NCI-H2196 (cell line): Measurements from ENCODE around the gene BRD3OS.

Experiments used
- DNase-seq: peaks from one replicate; lab custom pipeline; 2025; ENCODE audit not compliant: unreplicated experiment; lab: John Stamatoyannopoulos, UW

Gene BRD3OS

GRCh38 chr9:134024828-134025605, at the start of gene BRD3OS:
Gene BRD3OS, plus strand, starts transcription at chr9:134025481. Its CDS starts 1,267 bp downstream, at chr9:134026748.
- DNase-seq, result peak; percentile 98

- no peak for DNase-seq
Observed at GRCh38 chr9:133975511-133975910, 49.8 kb upstream of the BRD3OS start.

- no peak for DNase-seq
Observed at GRCh38 chr9:133976191-133976861, 49.0 kb upstream of the BRD3OS start.

- DNase-seq, result no peak
Observed at GRCh38 chr9:133976887-133977286, 48.4 kb upstream of the BRD3OS start.

- no peak for DNase-seq
Observed at GRCh38 chr9:133977421-133978201, 47.7 kb upstream of the BRD3OS start.

- no peak for DNase-seq
Observed at GRCh38 chr9:133978226-133978898, 46.9 kb upstream of the BRD3OS start.

- no peak for DNase-seq
Observed at GRCh38 chr9:133978899-133979272, 46.4 kb upstream of the BRD3OS start.

- DNase-seq, result no peak
Observed at GRCh38 chr9:133979273-133979920, 45.9 kb upstream of the BRD3OS start.

GRCh38 chr9:133979921-133980863, 45.1 kb upstream of the BRD3OS start:
- no peak for DNase-seq

GRCh38 chr9:133980864-133981588, 44.3 kb upstream of the BRD3OS start:
- DNase-seq, result no peak

- DNase-seq, result no peak
Observed at GRCh38 chr9:133981589-133981957, 43.7 kb upstream of the BRD3OS start.

- DNase-seq, result no peak
Observed at GRCh38 chr9:133981958-133982681, 43.2 kb upstream of the BRD3OS start.

GRCh38 chr9:133982971-133983720, 42.1 kb upstream of the BRD3OS start:
- DNase-seq, result no peak

GRCh38 chr9:133986061-133986460, 39.2 kb upstream of the BRD3OS start:
- no peak for DNase-seq

- no peak for DNase-seq
Observed at GRCh38 chr9:133986774-133987445, 38.4 kb upstream of the BRD3OS start.

GRCh38 chr9:133987446-133987788, 37.9 kb upstream of the BRD3OS start:
- no peak for DNase-seq
